Parathyroid adenoma (tissue), 2 donors: ENCODE results near the gene HOMER1.

Experiments
- H2AFZ ChIP-seq: fragments of 300-600 bp; sonication (generic); one replicate; pipeline ENCODE4 v1.7.0; 2017; ENCODE audit warnings: antibody characterized with exemption, mild to moderate bottlenecking
- H3K27ac ChIP-seq: fragments of 300-600 bp; sonication (generic); one replicate; pipeline ENCODE4 v1.7.0; 2017
- H3K27me3 ChIP-seq: fragments of 300-600 bp; sonication (generic); one replicate; pipeline ENCODE4 v1.7.0; 2017; ENCODE audit warnings: low read length; ENCODE audit not compliant: control insufficient read depth, insufficient read depth
- H3K36me3 ChIP-seq: fragments of 300-600 bp; sonication (generic); one replicate; pipeline ENCODE4 v1.7.0; 2017; ENCODE audit warnings: low read length; ENCODE audit not compliant: control insufficient read depth, insufficient read depth
- H3K4me1 ChIP-seq: fragments of 300-600 bp; sonication (generic); one replicate; pipeline ENCODE4 v1.7.0; 2017; ENCODE audit warnings: control low read depth
- H3K4me2 ChIP-seq: fragments of 300-600 bp; sonication (generic); one replicate; pipeline ENCODE4 v1.7.0; 2017; ENCODE audit warnings: low read length
- H3K4me3 ChIP-seq: fragments of 300-600 bp; sonication (generic); one replicate; pipeline ENCODE4 v1.7.0; 2017; ENCODE audit warnings: low read depth, low read length
- H3K79me2 ChIP-seq: fragments of 300-600 bp; sonication (generic); one replicate; pipeline ENCODE4 v1.7.0; 2017; ENCODE audit warnings: control low read depth
- H3K9ac ChIP-seq: fragments of 300-600 bp; sonication (generic); one replicate; pipeline ENCODE4 v1.7.0; 2017; ENCODE audit warnings: mild to moderate bottlenecking
- H3K9me3 ChIP-seq: fragments of 300-600 bp; sonication (generic); one replicate; pipeline ENCODE4 v1.7.0; 2017; ENCODE audit warnings: low read length; ENCODE audit not compliant: control insufficient read depth
- CTCF ChIP-seq: fragments of 300-600 bp; sonication (generic); IDR thresholded peaks from one replicate; pipeline ENCODE4 v1.7.0; 2017; ENCODE audit warnings: antibody characterized with exemption, mild to moderate bottlenecking
- donor health status: primary hyperparathyroidism.

The HOMER1 gene

GRCh38 chr5:79535477-79536192 lies 21.7 kb upstream of the HOMER1 start:
- Histone ChIP-seq H3K4me3 (no peak overlapping the region), H3K36me3 (no peaks in the 10 kb centered on the region), H3K79me2 (no peaks in the 10 kb centered on the region), H3K4me2 (no peak overlapping the region), H3K27me3 (no peaks in the 10 kb centered on the region), H3K9me3 (no peaks in the 10 kb centered on the region), H2AFZ (no peak overlapping the region), H3K4me1 (peaks cover 9% of the 10 kb centered on the region), H3K27ac (no peak overlapping the region), H3K9ac (no peak overlapping the region)
- TF ChIP-seq CTCF, result peak; percentile 11

GRCh38 chr5:79529110-79529509 lies 15.2 kb upstream of the HOMER1 start:
- Histone ChIP-seq H3K9ac (no peak overlapping the region), H3K27ac (no peak overlapping the region), H3K36me3 (no peaks in the 10 kb centered on the region), H3K4me3 (no peak overlapping the region), H2AFZ (peak overlapping the region; percentile 48), H3K4me2 (no peak overlapping the region), H3K27me3 (no peaks in the 10 kb centered on the region), H3K9me3 (no peaks in the 10 kb centered on the region), H3K79me2 (no peaks in the 10 kb centered on the region), H3K4me1 (no peaks in the 10 kb centered on the region)
- no peak for TF ChIP-seq CTCF

- Histone ChIP-seq H3K27ac (no peak overlapping the region), H3K4me3 (no peak overlapping the region), H3K9me3 (no peaks in the 10 kb centered on the region), H3K9ac (no peak overlapping the region), H3K36me3 (no peaks in the 10 kb centered on the region), H3K4me1 (no peaks in the 10 kb centered on the region), H2AFZ (no peak overlapping the region), H3K27me3 (no peaks in the 10 kb centered on the region), H3K79me2 (no peaks in the 10 kb centered on the region), H3K4me2 (no peak overlapping the region)
- TF ChIP-seq CTCF, result no peak
These were observed 13.5 kb upstream of the HOMER1 start for GRCh38 chr5:79527431-79527830.

GRCh38 chr5:79526928-79527327 lies 13.0 kb upstream of the HOMER1 start:
- Histone ChIP-seq H3K9me3 (no peaks in the 10 kb centered on the region), H2AFZ (no peak overlapping the region), H3K4me1 (no peaks in the 10 kb centered on the region), H3K36me3 (no peaks in the 10 kb centered on the region), H3K9ac (no peak overlapping the region), H3K79me2 (no peaks in the 10 kb centered on the region), H3K4me3 (no peak overlapping the region), H3K4me2 (no peak overlapping the region), H3K27ac (no peak overlapping the region), H3K27me3 (no peaks in the 10 kb centered on the region)
- no peak for TF ChIP-seq CTCF

- Histone ChIP-seq H3K9ac (no peak overlapping the region), H3K4me1 (no peaks in the 10 kb centered on the region), H3K4me3 (no peak overlapping the region), H3K36me3 (no peaks in the 10 kb centered on the region), H3K4me2 (no peak overlapping the region), H3K79me2 (no peaks in the 10 kb centered on the region), H3K27ac (no peak overlapping the region), H2AFZ (no peak overlapping the region), H3K9me3 (no peaks in the 10 kb centered on the region), H3K27me3 (no peaks in the 10 kb centered on the region)
- TF ChIP-seq CTCF, result no peak
These were observed 12.6 kb upstream of the HOMER1 start for GRCh38 chr5:79526493-79526892.
